Thoracic aorta (tissue), 2 donors: Measurements from ENCODE around the gene CRISPLD2. TPM values are rescaled to one million over a fixed set of nuclear protein-coding genes. Genes with fewer than 3 reads are reported as not detected.
"Not testable (repeated sequence)": the region's sequence is repeated elsewhere in the genome, so short reads cannot be mapped to it uniquely, and the experiment has no call there.

Experiments used
- ATAC-seq: fragments of 150-250 bp; one replicate; pipeline ENCODE4 v1.8.0; 2017; ENCODE audit warnings: low read depth; ENCODE audit not compliant: insufficient number of reproducible peaks, low FRiP score
- DNase-seq: peaks from one replicate; pipeline ENCODE4 v3.0.0-alpha.2; 2020; ENCODE audit warnings: low spot score
- H3K27ac ChIP-seq, 2 donors: fragments of 200-600 bp; sonication (generic); 1 replicate in 1 of 2; 2 replicates in 1 of 2; pipeline ENCODE4 v1.5.1; 2016; ENCODE audit warnings: mild to moderate bottlenecking in 2 of 2, moderate library complexity in 2 of 2
- H3K27me3 ChIP-seq: fragments of 200-600 bp; sonication (generic); replicated peaks from 2 replicates; pipeline ENCODE4 v1.6.0; 2016; ENCODE audit warnings: mild to moderate bottlenecking; ENCODE audit not compliant: insufficient read depth
- H3K36me3 ChIP-seq: fragments of 200-600 bp; sonication (generic); one replicate; pipeline ENCODE4 v1.5.1; 2016
- H3K4me1 ChIP-seq, 2 donors: fragments of 200-600 bp; sonication (generic); 1 replicate in 1 of 2; 2 replicates in 1 of 2; pipeline versions ENCODE4 v1.5.1 to v1.6.0; 2016; ENCODE audit warnings: low read depth in 2 of 2, mild to moderate bottlenecking in 1 of 2; ENCODE audit not compliant: control insufficient read depth in 1 of 2
- H3K4me3 ChIP-seq: fragments of 200-600 bp; sonication (generic); 2 replicates; pipeline ENCODE4 v1.5.1; 2016; ENCODE audit warnings: mild to moderate bottlenecking
- H3K9me3 ChIP-seq: fragments of 200-600 bp; sonication (generic); 2 replicates; pipeline ENCODE4 v1.5.1; 2016
- CTCF ChIP-seq: fragments of 200-600 bp; sonication (generic); IDR thresholded peaks from one replicate; pipeline ENCODE4 v1.5.1; 2019; ENCODE audit warnings: antibody characterized with exemption
- total RNA-seq, 2 donors: library from RNA; depleted of rRNA; stranded (reverse); fragments of >200 nt; gene quantifications; one replicate each; pipeline versions ENCODE4 v1.1.0 to v1.2.3, GENCODE V29; 2016

Gene CRISPLD2
- total RNA-seq, 2 donors from 2014 or later, result 116 to 390 TPM

- H3K4me3 ChIP-seq, result no peak overlapping the region
- no peaks in the 10 kb centered on the region for H3K36me3 ChIP-seq
- peaks cover 2% of the 10 kb centered on the region for H3K9me3 ChIP-seq
- no peaks in the 10 kb centered on the region for H3K27me3 ChIP-seq
- ATAC-seq, result no peak
- peaks cover 4 to 14% of the 10 kb centered on the region in 2 donors for H3K4me1 ChIP-seq
- no peak overlapping the region for H3K27ac ChIP-seq
- DNase-seq, result no peak
- TF ChIP-seq CTCF, result no peak
Observed at GRCh38 chr16:84864326-84864955, 44.7 kb downstream of the CRISPLD2 start.

GRCh38 chr16:84867696-84868095 lies 47.9 kb downstream of the CRISPLD2 start:
- Histone ChIP-seq H3K36me3 (no peaks in the 10 kb centered on the region), H3K27ac (no peak overlapping the region), H3K4me1 (peaks cover 4 to 14% of the 10 kb centered on the region in 2 donors), H3K27me3 (no peaks in the 10 kb centered on the region), H3K4me3 (no peak overlapping the region), H3K9me3 (no peaks in the 10 kb centered on the region)
- no peak for ATAC-seq
- DNase-seq, result no peak
- no peak for TF ChIP-seq CTCF

- DNase-seq, result no peak
- H3K9me3 ChIP-seq, result no peaks in the 10 kb centered on the region
- no peaks in the 10 kb centered on the region for H3K27me3 ChIP-seq
- peaks cover 2 to 8% of the 10 kb centered on the region in 2 donors for H3K4me1 ChIP-seq
- no peak for TF ChIP-seq CTCF
- H3K4me3 ChIP-seq, result no peak overlapping the region
- no peak for ATAC-seq
- H3K36me3 ChIP-seq, result no peaks in the 10 kb centered on the region
- no peak overlapping the region for H3K27ac ChIP-seq
Observed at GRCh38 chr16:84868328-84868727, 48.5 kb downstream of the CRISPLD2 start.

GRCh38 chr16:84868829-84869472 lies 49.2 kb downstream of the CRISPLD2 start:
- DNase-seq, result no peak
- no peaks in the 10 kb centered on the region for H3K27me3 ChIP-seq
- H3K27ac ChIP-seq, result no peak overlapping the region
- H3K4me1 ChIP-seq, result peaks cover 0 to 4% of the 10 kb centered on the region in 2 donors
- H3K36me3 ChIP-seq, result no peaks in the 10 kb centered on the region
- ATAC-seq, result no peak
- no peak overlapping the region for H3K4me3 ChIP-seq
- no peak for TF ChIP-seq CTCF
- no peaks in the 10 kb centered on the region for H3K9me3 ChIP-seq

GRCh38 chr16:84869473-84869845 lies 49.7 kb downstream of the CRISPLD2 start:
- Histone ChIP-seq H3K27ac (no peak overlapping the region), H3K9me3 (no peaks in the 10 kb centered on the region), H3K4me1 (no peaks in the 10 kb centered on the region), H3K27me3 (no peaks in the 10 kb centered on the region), H3K4me3 (no peak overlapping the region), H3K36me3 (no peaks in the 10 kb centered on the region)
- TF ChIP-seq CTCF, result no peak
- no peak for DNase-seq
- ATAC-seq, result no peak

- not testable (repeated sequence) for H3K36me3 ChIP-seq, DNase-seq, ATAC-seq
Observed at GRCh38 chr16:84872971-84873370, 53.2 kb downstream of the CRISPLD2 start.

More at GRCh38 chr16:84872971-84873370, 53.2 kb downstream of the CRISPLD2 start:
- not testable (repeated sequence) for H3K27ac ChIP-seq, H3K4me3 ChIP-seq, H3K4me1 ChIP-seq, H3K27me3 ChIP-seq, H3K9me3 ChIP-seq
